Skin epidermis (tissue), 12 donors: ENCODE data around the gene TNN.

ENCODE experiments used
- H3K27ac ChIP-seq, 21 experiments: fragments of 200-600 bp; sonication (generic) in 11 of 21; one replicate each; pipeline ENCODE4 v1.5.0; 2020; ENCODE audit warnings: mild to moderate bottlenecking in 3 of 21, inconsistent platforms in 2 of 21, moderate library complexity in 2 of 21
- H3K4me3 ChIP-seq, 7 experiments: fragments of 200-600 bp; sonication (generic) in 2 of 7; one replicate each; pipeline ENCODE4 v1.5.0; 2020; ENCODE audit warnings: inconsistent platforms in 2 of 7, mild to moderate bottlenecking in 2 of 7, moderate library complexity in 1 of 7

Gene TNN

GRCh38 chr1:175133673-175134435 lies 66.2 kb downstream of the TNN start:
- H3K27ac ChIP-seq: peak overlapping the region in 4 of 21 experiments; percentile 1 to 62 (median 42)
- no peak overlapping the region for H3K4me3 ChIP-seq

GRCh38 chr1:175134500-175134899 lies 66.9 kb downstream of the TNN start:
- no peak overlapping the region for H3K27ac ChIP-seq

GRCh38 chr1:175136246-175136645 lies 68.6 kb downstream of the TNN start:
- no peak overlapping the region for H3K4me3 ChIP-seq
- no peak overlapping the region for H3K27ac ChIP-seq

More at GRCh38 chr1:175134500-175134899, 66.9 kb downstream of the TNN start:
- no peak overlapping the region for H3K4me3 ChIP-seq

- no peak overlapping the region for H3K27ac ChIP-seq
- no peak overlapping the region for H3K4me3 ChIP-seq
Measured at GRCh38 chr1:175137369-175137768, 69.7 kb downstream of the TNN start.

- no peak overlapping the region for H3K4me3 ChIP-seq
Measured at GRCh38 chr1:175138579-175138978, 70.9 kb downstream of the TNN start.

GRCh38 chr1:175145899-175146528 lies 78.4 kb downstream of the TNN start:
- H3K27ac ChIP-seq: no peak overlapping the region
- no peak overlapping the region for H3K4me3 ChIP-seq

More at GRCh38 chr1:175138579-175138978, 70.9 kb downstream of the TNN start:
- no peak overlapping the region for H3K27ac ChIP-seq

- Histone ChIP-seq H3K27ac (no peak overlapping the region), H3K4me3 (no peak overlapping the region)
Measured at GRCh38 chr1:175146529-175147213, 79.0 kb downstream of the TNN start.

- H3K4me3 ChIP-seq: no peak overlapping the region
- no peak overlapping the region for H3K27ac ChIP-seq
Measured at GRCh38 chr1:175147569-175147968, 79.9 kb downstream of the TNN start.

- Histone ChIP-seq H3K27ac (no peak overlapping the region), H3K4me3 (no peak overlapping the region)
Measured at GRCh38 chr1:175148068-175148467, 80.4 kb downstream of the TNN start.

- Histone ChIP-seq H3K27ac (no peak overlapping the region), H3K4me3 (no peak overlapping the region)
Measured at GRCh38 chr1:175150596-175151319, 83.1 kb downstream of the TNN start.

GRCh38 chr1:175152006-175152652 lies 84.5 kb downstream of the TNN start:
- Histone ChIP-seq H3K27ac (no peak overlapping the region), H3K4me3 (no peak overlapping the region)

GRCh38 chr1:175154629-175155472 lies 87.2 kb downstream of the TNN start:
- no peak overlapping the region for H3K4me3 ChIP-seq
- no peak overlapping the region for H3K27ac ChIP-seq

GRCh38 chr1:175155473-175155856 lies 87.8 kb downstream of the TNN start:
- no peak overlapping the region for H3K4me3 ChIP-seq
- H3K27ac ChIP-seq: no peak overlapping the region

- H3K27ac ChIP-seq: no peak overlapping the region
- no peak overlapping the region for H3K4me3 ChIP-seq
Measured at GRCh38 chr1:175155936-175156335, 88.3 kb downstream of the TNN start.

- H3K4me3 ChIP-seq: no peak overlapping the region
Measured at GRCh38 chr1:175157200-175157599, 89.6 kb downstream of the TNN start.

GRCh38 chr1:175158170-175158591 lies 90.5 kb downstream of the TNN start:
- no peak overlapping the region for H3K4me3 ChIP-seq
- no peak overlapping the region for H3K27ac ChIP-seq

More at GRCh38 chr1:175157200-175157599, 89.6 kb downstream of the TNN start:
- no peak overlapping the region for H3K27ac ChIP-seq

GRCh38 chr1:175162955-175163354 lies 95.3 kb downstream of the TNN start:
- Histone ChIP-seq H3K27ac (no peak overlapping the region), H3K4me3 (no peak overlapping the region)

- Histone ChIP-seq H3K27ac (no peak overlapping the region), H3K4me3 (no peak overlapping the region)
Measured at GRCh38 chr1:175163702-175164101, 96.1 kb downstream of the TNN start.

- H3K27ac ChIP-seq: no peak overlapping the region
- no peak overlapping the region for H3K4me3 ChIP-seq
Measured at GRCh38 chr1:175164751-175165150, 97.1 kb downstream of the TNN start.
